Nephron progenitor cell (in vitro differentiated cells): ENCODE data around the gene CBLB.

Experiments
- DNase-seq: peaks from one replicate; pipeline ENCODE4 v3.0.0; 2021
- H3K27ac Mint-ChIP-seq: 2 replicates; pipeline ENCODE4 v1.8.0; 2021; ENCODE audit warnings: mild to moderate bottlenecking, moderate library complexity, mixed read lengths
- H3K27me3 Mint-ChIP-seq: 2 replicates; pipeline ENCODE4 v1.8.0; 2021; ENCODE audit warnings: mild to moderate bottlenecking, low read depth, mixed read lengths; ENCODE audit not compliant: poor library complexity
- H3K36me3 Mint-ChIP-seq: 2 replicates; pipeline ENCODE4 v1.8.0; 2021; ENCODE audit warnings: low read depth, mixed read lengths
- H3K4me1 Mint-ChIP-seq: 2 replicates; pipeline ENCODE4 v1.8.0; 2021; ENCODE audit warnings: mixed read lengths
- H3K4me3 Mint-ChIP-seq: 2 replicates; pipeline ENCODE4 v1.8.0; 2021; ENCODE audit warnings: mild to moderate bottlenecking, moderate library complexity, mixed read lengths
- H3K9me3 Mint-ChIP-seq: 2 replicates; pipeline ENCODE4 v1.8.0; 2021; ENCODE audit warnings: mild to moderate bottlenecking, moderate library complexity, mixed read lengths
- TF ChIP-seq, protein P1 (sequence below): fragments of 200-600 bp; sonication (generic); IDR thresholded peaks from 2 replicates; pipeline ENCODE4 v1.5.0; 2021; ENCODE audit warnings: antibody characterized with exemption

The CBLB gene

DNA sequence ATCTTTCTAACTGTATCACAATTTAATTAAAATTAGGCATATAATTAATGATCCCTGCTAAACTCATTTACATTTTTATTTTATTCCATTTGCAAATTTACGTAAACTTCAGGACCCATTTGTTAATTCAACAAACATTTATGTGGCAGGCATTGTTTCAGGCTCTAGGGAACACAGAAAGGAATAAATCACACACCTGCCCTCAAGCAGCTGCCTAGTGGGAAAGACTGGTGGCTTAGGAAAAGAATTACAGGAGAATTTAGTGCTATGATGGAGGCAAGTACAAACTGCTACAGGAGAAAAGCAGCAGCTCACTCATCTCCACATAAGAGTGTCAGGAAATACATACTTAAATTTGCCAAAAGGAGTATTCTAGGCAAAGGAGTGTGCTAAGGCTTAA, 11.2 kb downstream of the CBLB start:
- TF ChIP-seq, protein P1, sequence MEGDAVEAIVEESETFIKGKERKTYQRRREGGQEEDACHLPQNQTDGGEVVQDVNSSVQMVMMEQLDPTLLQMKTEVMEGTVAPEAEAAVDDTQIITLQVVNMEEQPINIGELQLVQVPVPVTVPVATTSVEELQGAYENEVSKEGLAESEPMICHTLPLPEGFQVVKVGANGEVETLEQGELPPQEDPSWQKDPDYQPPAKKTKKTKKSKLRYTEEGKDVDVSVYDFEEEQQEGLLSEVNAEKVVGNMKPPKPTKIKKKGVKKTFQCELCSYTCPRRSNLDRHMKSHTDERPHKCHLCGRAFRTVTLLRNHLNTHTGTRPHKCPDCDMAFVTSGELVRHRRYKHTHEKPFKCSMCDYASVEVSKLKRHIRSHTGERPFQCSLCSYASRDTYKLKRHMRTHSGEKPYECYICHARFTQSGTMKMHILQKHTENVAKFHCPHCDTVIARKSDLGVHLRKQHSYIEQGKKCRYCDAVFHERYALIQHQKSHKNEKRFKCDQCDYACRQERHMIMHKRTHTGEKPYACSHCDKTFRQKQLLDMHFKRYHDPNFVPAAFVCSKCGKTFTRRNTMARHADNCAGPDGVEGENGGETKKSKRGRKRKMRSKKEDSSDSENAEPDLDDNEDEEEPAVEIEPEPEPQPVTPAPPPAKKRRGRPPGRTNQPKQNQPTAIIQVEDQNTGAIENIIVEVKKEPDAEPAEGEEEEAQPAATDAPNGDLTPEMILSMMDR: no peak
- Mint-ChIP-seq H3K4me1 (no peaks in the 10 kb centered on the region), H3K27me3 (no peaks in the 10 kb centered on the region), H3K4me3 (no peak overlapping the region), H3K9me3 (no peaks in the 10 kb centered on the region), H3K36me3 (peaks cover 63% of the 10 kb centered on the region), H3K27ac (no peak overlapping the region)
- no peak for DNase-seq

DNA sequence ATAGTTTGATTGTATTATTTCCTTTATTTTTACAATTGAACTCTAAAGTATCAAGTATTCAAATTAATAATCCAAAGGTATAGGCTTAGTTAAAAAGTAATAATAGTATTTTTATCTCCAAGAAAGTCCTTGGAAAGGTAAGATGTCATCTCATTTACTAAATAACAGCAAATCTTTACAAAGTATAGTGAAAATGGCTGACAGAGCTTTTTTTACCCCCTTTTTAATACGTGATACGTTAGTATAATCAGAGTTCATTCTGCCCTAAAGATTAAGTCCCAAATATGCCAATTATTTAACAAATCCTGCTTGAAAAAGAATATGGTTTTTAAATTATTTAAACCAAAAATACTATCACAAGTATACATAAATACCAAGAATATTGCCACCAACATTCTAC, 12.2 kb downstream of the CBLB start:
- H3K4me3 Mint-ChIP-seq: no peak overlapping the region
- DNase-seq: no peak
- no peak overlapping the region for H3K27ac Mint-ChIP-seq
- TF ChIP-seq, protein P1: no peak
- peaks cover 68% of the 10 kb centered on the region for H3K36me3 Mint-ChIP-seq
- H3K27me3 Mint-ChIP-seq: no peaks in the 10 kb centered on the region
- H3K9me3 Mint-ChIP-seq: no peaks in the 10 kb centered on the region
- H3K4me1 Mint-ChIP-seq: no peaks in the 10 kb centered on the region

DNA sequence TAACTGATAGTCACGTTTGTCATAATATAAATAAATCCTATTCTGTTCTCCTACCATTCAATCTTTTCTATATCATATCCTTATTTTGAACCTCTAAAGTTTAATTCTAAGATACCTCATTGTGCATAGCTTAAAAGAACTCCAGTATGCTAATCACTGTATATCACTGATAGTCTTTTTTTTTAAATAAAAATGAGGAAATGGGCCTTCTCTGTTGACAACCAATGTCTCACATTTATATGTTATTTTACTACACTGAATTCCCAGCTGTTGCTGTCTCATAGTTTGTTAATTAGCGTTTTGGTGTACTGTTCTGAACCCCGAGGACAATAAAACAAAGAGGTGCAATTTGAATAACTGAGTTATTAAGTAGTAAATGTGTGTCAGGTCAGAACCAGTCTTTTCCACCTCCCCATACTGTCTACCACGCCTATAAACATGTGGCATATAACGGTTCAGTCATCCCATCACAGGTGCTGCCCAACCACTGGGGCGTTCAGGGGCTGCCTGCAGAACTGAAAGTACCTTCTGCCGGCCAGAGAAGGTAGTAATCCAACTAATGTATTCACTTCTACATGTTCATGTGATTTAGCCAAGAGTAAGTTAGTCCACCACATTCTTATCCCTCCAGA, 14.9 kb downstream of the CBLB start:
- DNase-seq: no peak
- Mint-ChIP-seq H3K27ac (no peak overlapping the region), H3K4me1 (no peaks in the 10 kb centered on the region), H3K9me3 (no peaks in the 10 kb centered on the region), H3K36me3 (peaks cover 66% of the 10 kb centered on the region), H3K4me3 (no peak overlapping the region), H3K27me3 (no peaks in the 10 kb centered on the region)
- TF ChIP-seq, protein P1: no peak

DNA sequence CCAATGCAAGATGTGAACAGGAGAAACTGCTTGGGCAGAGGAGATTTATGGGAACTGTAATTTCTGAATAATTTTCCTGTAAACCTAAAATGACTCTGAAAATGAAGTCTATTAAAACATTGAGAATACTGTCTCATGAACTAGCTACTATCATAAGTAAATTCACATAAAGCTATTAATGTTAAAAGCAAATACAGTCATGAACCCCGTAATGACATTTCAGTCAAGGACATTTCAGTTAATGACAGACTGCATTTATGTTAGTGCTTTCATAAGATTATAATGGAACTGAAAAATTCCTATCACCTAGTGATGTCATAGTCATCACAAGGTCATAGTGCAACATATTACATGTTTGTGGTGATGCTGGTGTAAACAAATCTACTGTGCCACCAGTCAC, 17.2 kb downstream of the CBLB start:
- Mint-ChIP-seq H3K9me3 (no peaks in the 10 kb centered on the region), H3K27me3 (no peaks in the 10 kb centered on the region), H3K4me1 (peaks cover 12% of the 10 kb centered on the region), H3K36me3 (peaks cover 51% of the 10 kb centered on the region), H3K4me3 (no peak overlapping the region), H3K27ac (no peak overlapping the region)
- no peak for DNase-seq
- TF ChIP-seq, protein P1: no peak

DNA sequence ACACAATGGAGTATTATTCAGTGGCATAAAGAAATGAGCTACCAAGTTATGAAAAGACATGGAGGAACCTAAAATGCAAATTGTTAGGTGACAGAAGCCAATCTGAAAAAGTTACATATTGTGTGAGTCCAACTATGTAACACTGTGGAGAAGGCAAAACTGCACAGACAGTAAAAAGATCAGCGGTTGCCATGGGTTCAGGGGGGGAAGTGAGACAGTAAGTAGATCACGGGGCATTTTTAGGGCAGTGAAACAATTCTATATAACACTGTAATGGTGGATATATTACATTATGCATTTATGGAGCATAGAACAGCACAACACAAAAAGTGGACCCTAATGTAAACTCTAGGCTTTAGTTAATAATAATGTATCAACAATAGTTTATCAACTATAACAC, 17.6 kb downstream of the CBLB start:
- Mint-ChIP-seq H3K36me3 (peaks cover 49% of the 10 kb centered on the region), H3K4me1 (peaks cover 12% of the 10 kb centered on the region), H3K4me3 (no peak overlapping the region), H3K27ac (no peak overlapping the region), H3K27me3 (no peaks in the 10 kb centered on the region), H3K9me3 (no peaks in the 10 kb centered on the region)
- DNase-seq: no peak
- TF ChIP-seq, protein P1: no peak

DNA sequence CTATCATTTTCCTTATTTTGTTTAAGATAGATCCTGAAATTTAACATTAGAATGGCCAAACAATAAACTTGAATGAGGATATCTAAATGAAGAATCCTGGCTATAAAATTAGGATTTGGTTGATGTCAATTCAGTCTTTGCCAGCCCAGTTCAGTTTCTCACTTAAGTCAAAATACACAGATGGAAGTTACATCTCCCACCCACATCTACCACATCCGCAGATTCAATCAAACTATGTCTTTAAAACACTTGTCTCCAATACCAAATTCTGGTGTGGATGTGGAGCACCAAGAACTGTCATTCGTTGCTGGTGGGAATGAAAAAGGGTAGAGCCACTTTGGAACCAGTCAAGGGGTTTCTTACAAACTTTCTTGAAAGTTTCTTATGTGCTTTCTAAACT, 18.2 kb downstream of the CBLB start:
- H3K36me3 Mint-ChIP-seq: peaks cover 44% of the 10 kb centered on the region

More for the DNA sequence above, 18.2 kb downstream of the CBLB start:
- Mint-ChIP-seq H3K4me3 (no peak overlapping the region), H3K9me3 (no peaks in the 10 kb centered on the region), H3K27me3 (no peaks in the 10 kb centered on the region), H3K4me1 (peaks cover 15% of the 10 kb centered on the region), H3K27ac (no peak overlapping the region)
- TF ChIP-seq, protein P1: no peak
- DNase-seq: no peak
